WERI-Rb-1 (cell line): ENCODE results near the gene MICAL3.

ENCODE experiments used
- DNase-seq: peaks from one replicate; pipeline ENCODE4 v3.0.0-alpha.2; 2020
- H3K27ac ChIP-seq: fragments of 250-450 bp; sonication (Bioruptor Pico); 2 replicates; pipeline ENCODE4 v1.5.1; 2020; ENCODE audit warnings: mild to moderate bottlenecking, moderate library complexity
- H3K27me3 ChIP-seq: fragments of 250-450 bp; sonication (Bioruptor Pico); 2 replicates; pipeline ENCODE4 v1.5.1; 2021; ENCODE audit warnings: mild to moderate bottlenecking, low read depth, moderate library complexity; ENCODE audit not compliant: insufficient read depth, severe bottlenecking
- H3K36me3 ChIP-seq: fragments of 250-450 bp; sonication (Bioruptor Pico); 2 replicates; pipeline ENCODE4 v1.5.1; 2020; ENCODE audit warnings: mild to moderate bottlenecking, moderate library complexity
- H3K4me3 ChIP-seq: 2 replicates; pipeline ENCODE4 v1.5.1; 2011; ENCODE audit warnings: low read depth, mild to moderate bottlenecking, control low read depth, low read length
- H3K9me3 ChIP-seq: fragments of 250-450 bp; sonication (Bioruptor Pico); 2 replicates; pipeline ENCODE4 v1.5.1; 2021; ENCODE audit warnings: mild to moderate bottlenecking, moderate library complexity; ENCODE audit not compliant: severe bottlenecking
- TF ChIP-seq, protein P1 (sequence below): IDR thresholded peaks from 2 replicates; pipeline ENCODE4 v1.5.1; 2011; ENCODE audit warnings: low read depth, mild to moderate bottlenecking, control low read depth, inconsistent platforms, low read length

MICAL3 gene

GRCh38 chr22:17844150-17844549 lies 180.2 kb downstream of the MICAL3 start:
- Histone ChIP-seq H3K27ac (no peak overlapping the region), H3K9me3 (no peaks in the 10 kb centered on the region), H3K36me3 (peaks cover 5% of the 10 kb centered on the region; the same call in 1 of the 2 replicates), H3K4me3 (no peak overlapping the region), H3K27me3 (no peaks in the 10 kb centered on the region)
- TF ChIP-seq, protein P1, sequence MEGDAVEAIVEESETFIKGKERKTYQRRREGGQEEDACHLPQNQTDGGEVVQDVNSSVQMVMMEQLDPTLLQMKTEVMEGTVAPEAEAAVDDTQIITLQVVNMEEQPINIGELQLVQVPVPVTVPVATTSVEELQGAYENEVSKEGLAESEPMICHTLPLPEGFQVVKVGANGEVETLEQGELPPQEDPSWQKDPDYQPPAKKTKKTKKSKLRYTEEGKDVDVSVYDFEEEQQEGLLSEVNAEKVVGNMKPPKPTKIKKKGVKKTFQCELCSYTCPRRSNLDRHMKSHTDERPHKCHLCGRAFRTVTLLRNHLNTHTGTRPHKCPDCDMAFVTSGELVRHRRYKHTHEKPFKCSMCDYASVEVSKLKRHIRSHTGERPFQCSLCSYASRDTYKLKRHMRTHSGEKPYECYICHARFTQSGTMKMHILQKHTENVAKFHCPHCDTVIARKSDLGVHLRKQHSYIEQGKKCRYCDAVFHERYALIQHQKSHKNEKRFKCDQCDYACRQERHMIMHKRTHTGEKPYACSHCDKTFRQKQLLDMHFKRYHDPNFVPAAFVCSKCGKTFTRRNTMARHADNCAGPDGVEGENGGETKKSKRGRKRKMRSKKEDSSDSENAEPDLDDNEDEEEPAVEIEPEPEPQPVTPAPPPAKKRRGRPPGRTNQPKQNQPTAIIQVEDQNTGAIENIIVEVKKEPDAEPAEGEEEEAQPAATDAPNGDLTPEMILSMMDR, result no peak
- no peak for DNase-seq

GRCh38 chr22:17842386-17842785 lies 182.0 kb downstream of the MICAL3 start:
- no peak overlapping the region for H3K27ac ChIP-seq
- no peak for DNase-seq
- no peaks in the 10 kb centered on the region for H3K9me3 ChIP-seq

GRCh38 chr22:17841836-17842235 lies 182.5 kb downstream of the MICAL3 start:
- no peak overlapping the region for H3K27ac ChIP-seq
- TF ChIP-seq, protein P1, result no peak
- no peak for DNase-seq

More at GRCh38 chr22:17842386-17842785, 182.0 kb downstream of the MICAL3 start:
- no peak overlapping the region for H3K4me3 ChIP-seq
- peaks cover 5% of the 10 kb centered on the region; the same call in 1 of the 2 replicates for H3K36me3 ChIP-seq
- TF ChIP-seq, protein P1, result no peak
- no peaks in the 10 kb centered on the region for H3K27me3 ChIP-seq

DNA sequence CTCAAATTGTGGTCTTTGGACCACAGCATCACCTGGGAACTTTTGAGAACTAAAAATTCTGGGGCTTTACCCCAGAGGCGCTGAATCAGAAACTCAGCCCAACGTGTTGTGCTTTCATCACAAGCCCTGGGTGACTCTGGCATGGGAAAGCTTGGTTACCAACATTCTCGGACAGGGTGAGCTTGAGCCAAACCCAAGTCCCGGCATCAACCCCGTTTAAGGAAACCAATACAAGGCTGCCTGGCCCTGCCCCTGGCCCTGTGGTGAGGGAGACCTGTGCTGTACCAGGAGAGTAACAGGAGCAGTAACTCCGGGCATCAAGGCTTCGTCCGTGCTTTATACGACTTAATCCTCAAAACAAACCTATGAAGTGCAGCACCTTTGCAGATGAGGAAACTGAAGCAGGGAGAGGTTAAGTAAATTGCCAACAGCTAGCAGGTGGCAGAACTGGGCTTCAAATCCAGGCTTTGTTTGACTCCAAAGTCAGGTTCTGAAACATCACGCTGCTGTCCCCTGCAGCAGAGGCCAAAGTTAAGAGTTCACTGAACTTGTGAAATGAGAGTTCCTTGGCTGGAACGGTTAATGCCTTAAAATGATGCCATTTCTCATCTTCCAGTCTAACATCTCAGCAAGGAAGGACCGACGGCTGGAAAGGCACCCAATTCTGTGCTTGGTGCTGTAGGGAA lies 186.0 kb downstream of the MICAL3 start:
- H3K4me3 ChIP-seq, result no peak overlapping the region
- no peak for DNase-seq
- H3K9me3 ChIP-seq, result no peaks in the 10 kb centered on the region
- no peaks in the 10 kb centered on the region for H3K27me3 ChIP-seq
- no peak overlapping the region for H3K27ac ChIP-seq
- H3K36me3 ChIP-seq, result peaks cover 5% of the 10 kb centered on the region; the same call in 1 of the 2 replicates
- TF ChIP-seq, protein P1, result no peak

More at GRCh38 chr22:17841836-17842235, 182.5 kb downstream of the MICAL3 start:
- Histone ChIP-seq H3K36me3 (peaks cover 5% of the 10 kb centered on the region; the same call in 1 of the 2 replicates), H3K27me3 (no peaks in the 10 kb centered on the region), H3K9me3 (no peaks in the 10 kb centered on the region), H3K4me3 (no peak overlapping the region)

DNA sequence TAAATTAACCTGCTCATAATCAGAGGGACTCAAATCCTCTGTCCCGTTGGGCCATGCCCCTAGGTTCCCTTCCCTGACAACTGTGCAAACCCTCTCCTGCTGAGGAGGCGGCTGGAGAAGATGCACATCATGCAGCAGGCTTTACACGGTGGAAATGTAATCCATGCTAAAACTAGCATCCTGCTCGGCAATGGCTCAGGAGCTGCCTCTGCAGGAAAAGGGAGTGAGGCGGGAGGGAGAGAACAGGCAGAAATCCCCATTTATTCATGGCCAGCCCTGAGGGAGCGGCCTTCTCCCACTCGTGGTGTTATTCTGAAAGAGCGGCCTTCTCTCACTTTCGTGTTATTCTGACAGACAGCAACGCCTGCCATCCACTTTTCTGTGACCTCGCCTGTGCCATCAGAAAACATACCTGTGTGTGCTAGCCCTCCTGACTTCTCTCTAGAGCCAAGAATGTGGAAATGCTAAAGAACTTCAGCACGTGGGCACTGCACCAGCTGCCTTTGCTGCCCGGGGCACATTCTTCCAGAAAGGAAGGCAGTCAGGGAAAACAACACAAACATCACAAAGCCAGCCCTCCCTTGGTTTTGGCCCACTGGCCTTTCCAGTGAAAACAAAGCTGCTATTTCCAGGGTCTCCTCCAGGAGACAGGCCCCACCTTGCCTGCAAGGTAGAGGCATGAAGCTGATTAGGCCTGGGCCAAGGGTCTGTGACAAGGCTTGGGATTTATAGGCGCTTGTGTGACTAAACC lies 187.2 kb downstream of the MICAL3 start:
- Histone ChIP-seq H3K9me3 (no peaks in the 10 kb centered on the region), H3K36me3 (peaks cover 5% of the 10 kb centered on the region; the same call in 1 of the 2 replicates), H3K4me3 (no peak overlapping the region), H3K27ac (no peak overlapping the region), H3K27me3 (no peaks in the 10 kb centered on the region)
- DNase-seq, result no peak
- TF ChIP-seq, protein P1, result no peak
